GM12878 (cell line): ENCODE results near the gene SNX32.

Experiments used
- EZH2 ChIP-seq: IDR thresholded peaks from 2 replicates; pipeline ENCODE4 v1.6.1; 2012; ENCODE audit warnings: low read depth, mild to moderate bottlenecking, control low read depth, inconsistent platforms, low read length, borderline replicate concordance; ENCODE audit not compliant: control insufficient read depth
- NFYB ChIP-seq: IDR thresholded peaks from 2 replicates; pipeline ENCODE4 v1.6.1; 2011; ENCODE audit warnings: low read depth, mild to moderate bottlenecking, low read length, improper control_type of control experiment, moderate library complexity; ENCODE audit not compliant: insufficient read depth

DNA sequence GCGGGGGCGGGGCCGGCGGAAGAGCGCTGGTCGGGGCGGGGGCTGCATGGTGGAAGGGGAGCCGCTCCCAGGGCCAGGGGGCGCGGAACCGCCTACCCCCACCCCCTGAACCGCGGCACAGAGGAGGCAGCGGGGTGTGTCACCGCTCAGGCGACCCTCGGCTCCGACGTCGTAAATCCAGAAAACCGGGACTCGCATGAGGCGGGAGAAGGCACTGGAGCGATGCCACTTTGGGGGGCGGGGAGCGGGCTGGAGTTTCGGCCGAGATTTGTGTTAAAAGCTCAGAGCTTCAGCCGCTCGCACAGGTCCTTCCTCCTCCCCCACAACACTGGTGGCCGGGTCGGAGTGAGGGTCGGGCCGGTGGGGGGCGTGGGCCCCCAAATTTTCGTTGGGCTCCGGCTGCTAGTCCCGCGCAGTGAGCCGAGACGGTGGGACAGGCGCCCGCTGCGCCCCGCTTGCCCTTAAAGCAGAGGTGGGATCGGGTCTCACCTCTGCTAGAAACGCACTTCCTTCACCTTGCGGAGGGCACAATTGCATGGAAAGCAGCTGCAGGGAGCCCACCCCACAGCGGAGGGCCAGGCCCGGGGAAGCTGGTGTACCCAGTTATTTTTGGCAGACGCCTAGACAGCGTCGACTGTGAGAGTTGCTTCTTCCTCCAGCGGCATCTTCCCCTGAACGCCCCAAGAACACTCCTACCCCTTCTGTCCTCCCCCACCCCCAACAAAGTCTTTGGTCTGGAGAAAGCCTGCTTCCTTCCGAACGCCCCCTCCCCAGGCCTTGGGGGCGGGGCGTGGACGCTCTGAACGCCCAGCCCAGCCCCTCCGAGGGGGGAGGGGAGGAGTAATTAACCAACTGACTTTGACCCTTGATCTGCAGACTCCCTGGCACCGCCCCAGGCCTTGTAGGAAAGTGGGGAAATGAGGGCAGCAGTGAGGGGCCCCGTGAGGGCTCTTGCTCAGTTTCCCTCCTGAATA lies 45.8 kb upstream of the SNX32 start:
- TF ChIP-seq EZH2 (no peak), NFYB (no peak)
